Activated gamma-delta T cell treated with anti-CD3 and anti-CD28 coated beads, Interleukin-2, amount 50 U/mL, for 16 hours (primary cell): Measurements from ENCODE around the gene GLT8D2.

ENCODE experiments used
- DNase-seq: peaks from one replicate; pipeline ENCODE4 v3.0.0-alpha.2; 2020; ENCODE audit warnings: low read depth

Gene GLT8D2, protein sequence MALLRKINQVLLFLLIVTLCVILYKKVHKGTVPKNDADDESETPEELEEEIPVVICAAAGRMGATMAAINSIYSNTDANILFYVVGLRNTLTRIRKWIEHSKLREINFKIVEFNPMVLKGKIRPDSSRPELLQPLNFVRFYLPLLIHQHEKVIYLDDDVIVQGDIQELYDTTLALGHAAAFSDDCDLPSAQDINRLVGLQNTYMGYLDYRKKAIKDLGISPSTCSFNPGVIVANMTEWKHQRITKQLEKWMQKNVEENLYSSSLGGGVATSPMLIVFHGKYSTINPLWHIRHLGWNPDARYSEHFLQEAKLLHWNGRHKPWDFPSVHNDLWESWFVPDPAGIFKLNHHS

DNA sequence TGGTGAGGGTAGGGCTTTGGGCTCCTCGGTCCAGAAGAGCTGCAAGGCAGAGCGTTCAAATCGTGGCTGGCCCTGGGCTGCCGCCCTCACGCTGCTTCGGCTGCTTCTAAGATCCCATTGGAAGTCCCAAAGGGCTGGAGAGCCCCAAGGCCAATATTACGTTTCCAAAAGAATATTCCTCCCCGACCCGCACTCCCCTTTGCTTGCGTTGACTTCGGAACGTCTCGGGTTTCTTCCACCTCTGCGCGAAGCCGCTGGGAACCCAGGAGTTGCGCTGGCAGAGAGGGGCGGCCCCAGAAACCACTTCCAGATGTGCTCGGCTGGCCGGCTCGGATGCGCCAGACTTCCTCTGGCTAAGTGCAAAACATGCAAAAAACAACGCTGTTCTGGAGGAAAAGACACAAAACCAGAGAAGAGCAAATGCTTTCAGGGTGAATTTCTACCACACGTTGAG lies at the start of gene GLT8D2:
Gene GLT8D2 (minus strand): TSS at position 285 of the 454 bp plus-strand sequence. CDS start 30,539 bp downstream, outside the sequence.
- DNase-seq: no peak

DNA sequence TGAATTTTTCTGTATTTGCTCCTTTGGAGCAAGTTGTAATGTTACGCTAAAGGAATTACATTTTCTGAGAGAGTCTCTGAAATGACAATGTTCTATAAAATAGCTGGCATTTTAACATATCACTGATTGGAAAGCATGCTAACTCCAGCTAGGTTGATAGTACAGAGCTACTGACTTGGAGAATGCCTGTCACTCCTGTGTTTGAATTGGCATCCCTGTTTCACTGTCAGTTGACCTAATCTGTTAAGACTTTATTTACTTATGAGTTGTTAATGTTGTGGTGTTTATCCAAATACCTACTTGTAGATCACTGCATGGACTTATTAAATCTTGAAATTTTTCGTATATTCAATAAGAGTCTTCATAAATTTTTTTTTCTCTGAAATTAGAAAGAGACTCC lies 48.0 kb upstream of the GLT8D2 start:
- DNase-seq: no peak

DNA sequence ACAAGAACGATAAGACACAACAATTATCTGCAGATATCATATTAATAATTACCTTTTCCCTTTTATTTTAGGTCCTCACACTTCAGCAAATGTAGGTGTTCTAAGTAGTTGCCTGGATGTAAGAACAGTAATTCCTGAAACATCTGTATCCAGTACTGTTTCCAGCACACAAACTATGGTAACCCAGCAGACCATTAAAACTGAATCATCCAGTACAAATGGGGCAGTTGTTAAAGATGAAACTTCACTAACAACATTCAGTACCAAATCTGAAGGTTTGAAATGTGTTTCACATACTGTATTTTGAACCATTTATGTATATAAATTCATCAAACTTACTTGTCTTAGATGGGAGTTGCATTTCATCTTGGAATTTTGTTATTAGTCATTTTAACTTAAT lies 45.3 kb upstream of the GLT8D2 start:
- no peak for DNase-seq

DNA sequence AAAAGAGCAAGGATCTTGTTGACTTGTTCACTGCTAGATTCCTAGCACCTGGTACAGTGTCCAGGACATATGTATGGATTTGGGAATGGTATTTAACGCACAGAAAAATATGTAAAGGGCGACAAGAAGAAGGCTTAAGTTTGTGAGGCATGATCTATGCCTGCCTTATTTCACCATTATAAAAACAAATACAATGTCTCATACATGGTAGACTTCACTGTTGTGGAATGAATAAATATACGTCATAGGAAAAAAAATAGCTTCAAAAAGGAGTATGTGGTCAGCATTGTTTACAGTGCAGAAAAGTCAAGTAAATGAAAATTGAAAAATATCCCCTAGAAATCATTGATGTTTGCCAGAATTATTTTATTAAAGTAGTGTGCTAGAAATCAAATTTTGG lies 44.3 kb upstream of the GLT8D2 start:
- DNase-seq: no peak

DNA sequence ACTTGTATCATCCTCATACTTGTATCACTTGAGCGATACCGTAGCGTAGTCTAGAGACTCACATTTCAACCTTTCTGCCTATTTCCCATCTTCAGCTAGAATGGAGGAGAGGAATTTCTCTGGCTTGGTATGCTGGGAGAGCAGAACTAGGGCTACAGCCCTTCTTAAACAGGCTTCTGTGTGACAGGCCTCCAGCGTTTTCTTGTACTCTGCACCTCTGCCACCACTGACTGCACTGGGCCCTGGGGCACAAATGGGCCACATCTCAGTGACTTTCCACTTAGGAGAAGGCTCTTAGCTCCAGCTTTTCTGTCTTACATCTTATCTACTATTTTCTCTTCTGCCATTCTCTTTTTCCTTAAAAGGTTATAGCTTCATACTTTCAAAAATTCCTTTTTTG lies 41.1 kb upstream of the GLT8D2 start:
- no peak for DNase-seq

DNA sequence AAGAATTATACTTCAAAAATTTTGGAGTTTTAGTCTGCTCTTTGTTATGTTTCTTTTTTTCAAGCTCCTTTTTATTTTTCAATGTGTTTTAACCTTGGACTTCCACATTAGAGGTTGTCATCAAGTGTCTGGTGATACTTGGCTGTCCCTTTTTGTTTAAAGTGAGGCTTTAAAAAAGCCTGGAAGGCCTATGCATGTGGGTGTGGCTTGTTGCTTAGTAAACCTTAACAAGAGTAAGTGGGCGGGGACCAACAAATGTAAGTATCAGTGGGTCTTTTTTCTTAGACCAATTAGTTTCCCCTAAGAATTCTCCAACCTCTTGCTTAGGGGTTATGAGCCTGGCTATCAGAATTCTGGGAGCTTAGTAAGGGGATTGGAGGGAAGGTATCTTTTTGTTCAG lies 40.7 kb upstream of the GLT8D2 start:
- no peak for DNase-seq

DNA sequence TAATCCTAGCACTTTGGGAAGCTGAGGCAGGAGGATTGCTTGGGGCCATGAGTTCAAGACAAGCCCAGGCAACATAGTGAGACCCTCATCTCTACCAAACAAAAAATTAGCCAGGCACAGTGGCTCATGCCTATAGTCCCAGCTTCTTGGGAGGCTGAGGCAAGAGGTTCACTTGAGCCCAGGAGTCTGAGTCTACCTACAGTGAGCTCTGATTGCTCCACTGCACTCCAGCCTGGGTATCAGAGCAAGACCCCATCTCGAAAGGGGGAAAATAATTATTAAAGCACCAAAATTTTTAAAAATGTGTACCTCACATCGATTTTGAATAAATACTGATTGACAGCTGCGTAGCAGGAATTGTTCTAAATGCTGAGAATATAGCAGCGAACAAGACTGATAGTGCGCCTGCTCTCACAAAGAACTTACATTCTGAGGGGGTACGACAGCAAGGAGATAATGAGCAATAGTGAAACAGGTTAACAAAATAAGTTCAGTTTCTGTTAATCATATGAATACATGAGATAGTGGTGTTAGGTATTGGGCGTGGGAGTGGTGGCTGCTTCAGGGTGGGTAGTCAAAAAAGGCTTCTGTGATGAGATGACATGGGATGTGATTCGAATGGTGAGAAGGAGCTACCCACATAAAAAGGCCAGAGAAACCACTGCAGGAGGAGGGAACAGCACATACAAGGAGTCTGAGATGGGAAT lies 33.9 kb upstream of the GLT8D2 start:
- no peak for DNase-seq

DNA sequence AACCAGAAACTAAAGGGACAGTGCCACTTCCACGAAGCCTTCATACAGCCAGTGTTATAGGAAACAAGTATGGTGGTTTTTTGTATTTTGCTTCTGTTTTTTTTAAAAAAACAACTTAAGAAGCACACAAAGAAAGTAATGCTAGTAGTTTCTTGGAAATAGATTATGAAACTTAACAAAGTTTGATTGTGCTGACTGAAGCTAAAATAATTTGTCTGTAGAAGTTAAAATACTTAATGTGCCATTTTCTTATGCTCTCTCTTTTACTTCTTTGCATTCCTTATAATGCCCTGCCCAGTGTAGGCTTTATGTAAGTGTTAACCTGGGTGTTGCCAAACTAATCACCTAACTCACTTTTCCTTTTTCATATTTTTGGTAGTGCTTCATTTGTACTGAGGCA lies 30.8 kb upstream of the GLT8D2 start:
- no peak for DNase-seq

DNA sequence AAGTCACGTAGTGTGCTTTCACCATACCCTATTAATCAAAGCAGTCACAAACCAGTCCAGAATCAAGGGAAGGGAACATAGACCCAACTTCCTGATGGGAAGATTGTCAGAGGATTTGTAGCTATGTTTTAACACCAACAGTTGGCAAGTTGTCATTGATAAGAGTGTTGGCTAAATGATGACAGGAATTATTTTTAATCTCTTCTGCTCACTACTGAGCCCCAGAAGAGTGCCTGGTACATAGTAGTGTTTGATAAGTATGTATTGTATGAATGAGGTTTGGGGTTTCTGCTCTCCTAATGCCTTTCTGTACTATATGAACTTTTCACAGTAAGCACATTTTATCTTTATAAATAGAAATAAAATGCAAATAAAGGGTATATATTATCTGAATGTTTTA lies 29.0 kb upstream of the GLT8D2 start:
- DNase-seq: no peak

DNA sequence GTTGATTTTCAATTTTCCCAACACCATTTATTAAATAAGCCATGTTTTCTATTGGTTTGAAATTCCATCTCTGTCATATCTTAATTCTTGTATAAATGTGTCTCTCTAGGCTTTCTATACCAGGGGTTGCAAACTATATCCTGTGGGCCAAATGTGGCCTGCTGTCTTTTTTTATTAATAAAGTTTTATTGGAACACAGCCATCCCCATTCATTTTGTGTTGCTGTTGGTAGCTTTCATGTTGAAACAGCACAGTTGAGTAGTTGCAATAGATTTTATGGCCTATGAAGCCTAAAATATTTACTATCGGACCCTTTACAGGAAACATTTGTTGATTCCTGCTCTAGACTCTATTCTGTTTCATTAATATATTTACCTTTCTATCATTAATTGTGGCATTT lies 23.7 kb upstream of the GLT8D2 start:
- DNase-seq: no peak

DNA sequence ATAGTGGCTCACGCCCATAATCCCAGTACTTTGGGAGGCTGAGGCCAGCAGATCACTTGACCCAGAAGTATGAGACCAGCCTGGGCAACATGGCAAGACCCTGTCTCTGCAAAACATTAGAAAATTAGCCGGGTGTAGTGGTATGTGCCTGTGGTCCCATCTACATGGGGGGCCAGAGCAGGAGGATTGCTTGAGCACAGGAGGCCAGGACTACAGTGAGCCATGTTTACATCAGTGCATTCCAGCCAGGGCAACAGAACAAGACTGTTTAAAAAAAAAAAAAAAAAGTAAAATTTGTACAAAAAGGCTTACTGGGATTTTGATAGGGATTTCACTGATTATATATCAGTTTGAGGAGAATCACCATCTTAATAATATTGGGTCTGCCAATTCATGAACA lies 22.1 kb upstream of the GLT8D2 start:
- DNase-seq: no peak

DNA sequence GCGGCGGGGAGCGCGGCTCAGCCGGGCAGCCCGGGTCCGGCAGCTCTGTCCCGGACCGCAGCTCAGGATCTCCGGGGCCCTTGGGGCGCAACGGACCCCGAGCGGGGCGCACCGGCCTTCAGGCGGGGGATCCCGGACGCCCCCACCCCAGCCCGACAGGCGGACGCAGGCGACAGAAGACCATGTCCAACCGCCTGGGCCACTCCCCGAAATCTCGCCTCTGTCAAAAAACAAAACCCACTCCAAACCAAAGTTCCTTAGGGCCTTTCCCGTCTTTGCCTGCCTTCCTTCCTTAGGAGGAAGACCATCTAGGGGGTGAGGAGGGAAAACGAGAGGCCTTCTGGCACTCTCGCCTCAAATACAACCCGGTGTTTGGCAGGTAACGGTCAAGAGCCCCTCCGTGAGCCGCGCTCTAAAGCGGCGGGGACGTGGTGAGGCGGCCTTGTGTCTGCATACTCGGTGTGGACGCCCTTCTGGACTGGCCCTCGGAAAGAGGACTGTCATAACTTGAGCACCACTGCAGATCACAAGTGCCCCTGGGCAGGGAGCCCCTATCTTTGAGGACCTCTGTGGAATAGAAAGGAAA lies 14.9 kb upstream of the GLT8D2 start:
- DNase-seq: no peak

DNA sequence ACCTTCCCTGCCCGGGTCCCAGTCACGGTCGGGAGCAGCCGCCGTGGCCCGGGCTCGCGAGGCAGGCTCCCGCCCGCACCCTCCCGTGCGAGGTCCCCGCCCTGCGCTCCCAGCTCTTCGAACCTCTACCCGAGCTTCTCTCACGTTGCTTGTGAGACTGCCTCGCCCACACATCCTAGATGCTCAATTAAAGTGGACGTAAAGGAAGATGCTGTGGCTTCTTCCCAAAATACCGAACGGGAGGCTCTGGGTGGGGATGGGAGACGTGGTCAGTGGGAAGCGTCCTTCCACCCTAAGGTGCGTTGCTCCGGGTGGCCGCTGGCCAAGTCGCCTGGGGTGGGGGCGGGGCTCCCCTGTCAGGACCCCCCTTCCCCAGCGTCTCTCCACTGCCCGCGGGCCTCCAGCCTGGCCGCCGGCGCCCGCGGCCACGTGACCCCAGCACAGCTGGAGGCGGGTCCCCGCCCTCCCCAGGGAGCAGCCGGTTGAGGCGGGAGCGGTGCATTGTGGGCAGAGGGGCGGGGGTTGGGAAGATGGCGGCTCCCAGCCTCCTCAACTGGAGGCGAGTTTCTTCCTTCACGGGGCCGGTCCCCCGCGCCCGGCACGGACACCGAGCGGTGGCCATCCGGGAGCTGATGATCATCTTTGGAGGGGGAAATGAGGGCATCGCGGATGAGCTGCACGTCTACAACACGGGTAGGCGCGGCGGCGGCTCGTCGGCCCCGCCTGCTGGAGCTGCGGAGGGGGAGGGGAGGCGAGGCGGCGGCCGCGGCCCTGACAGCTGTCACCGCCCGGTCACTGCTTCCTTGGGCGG lies 14.2 kb upstream of the GLT8D2 start, which contains the start of gene HCFC2:
Gene HCFC2 (plus strand): TSS at position 501 of the 811 bp plus-strand sequence. CDS start 30 bp downstream, at position 531.
- peak; percentile 85 for DNase-seq

DNA sequence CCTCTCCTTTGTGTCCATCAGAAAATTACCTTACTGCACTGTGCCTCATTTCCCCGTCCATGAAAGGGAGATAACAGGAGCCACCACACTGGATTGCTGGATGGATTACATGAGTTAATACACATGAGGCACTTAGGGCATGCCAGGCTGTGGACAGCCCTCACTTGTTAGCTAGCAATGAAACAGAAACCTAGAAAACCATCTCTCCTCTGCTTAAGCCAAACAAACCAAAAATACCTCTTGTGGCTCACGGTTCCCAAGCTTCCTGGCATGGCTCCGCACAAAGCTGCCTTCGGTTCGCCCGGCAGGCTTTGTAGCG lies 13.7 kb upstream of the GLT8D2 start:
- peak; percentile 7 for DNase-seq

DNA sequence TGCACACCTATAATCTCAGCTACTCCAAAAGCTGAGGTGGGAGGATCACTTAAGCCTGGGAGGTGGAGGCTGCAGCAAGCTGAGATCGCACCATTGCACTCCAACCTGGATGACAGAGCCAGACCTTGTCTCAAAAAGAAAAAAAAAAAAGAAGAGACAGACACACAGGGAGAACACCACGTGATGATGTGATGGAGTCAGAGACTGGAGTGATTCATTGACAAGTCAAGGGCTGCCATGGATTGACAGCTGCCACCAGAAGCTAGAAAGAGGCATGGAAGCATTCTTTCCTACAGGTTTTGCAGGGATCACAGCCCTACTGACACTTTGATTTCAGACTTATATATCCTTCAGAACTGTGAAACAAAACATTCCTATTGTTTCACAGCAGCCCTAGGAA lies 10.8 kb upstream of the GLT8D2 start:
- DNase-seq: no peak

DNA sequence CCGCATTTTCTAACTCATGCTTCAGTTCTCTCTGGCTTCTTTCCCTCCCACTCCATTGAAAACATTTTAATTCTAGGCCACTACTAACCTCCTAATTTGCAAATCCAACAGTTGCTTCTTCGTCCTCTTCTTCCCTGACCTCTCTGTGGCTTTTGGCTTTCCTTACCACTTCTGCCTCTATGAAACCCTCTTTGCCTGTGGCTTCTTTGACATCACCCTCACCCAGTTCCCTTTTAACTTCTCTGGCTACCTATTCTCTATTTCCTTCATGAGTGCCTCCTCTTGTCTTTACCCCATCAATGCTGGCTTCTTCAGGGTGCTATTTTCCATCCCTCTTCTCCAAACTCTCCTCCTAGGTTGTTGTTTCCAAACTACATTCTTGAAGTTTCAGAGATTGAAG lies 10.0 kb upstream of the GLT8D2 start:
- DNase-seq: no peak

DNA sequence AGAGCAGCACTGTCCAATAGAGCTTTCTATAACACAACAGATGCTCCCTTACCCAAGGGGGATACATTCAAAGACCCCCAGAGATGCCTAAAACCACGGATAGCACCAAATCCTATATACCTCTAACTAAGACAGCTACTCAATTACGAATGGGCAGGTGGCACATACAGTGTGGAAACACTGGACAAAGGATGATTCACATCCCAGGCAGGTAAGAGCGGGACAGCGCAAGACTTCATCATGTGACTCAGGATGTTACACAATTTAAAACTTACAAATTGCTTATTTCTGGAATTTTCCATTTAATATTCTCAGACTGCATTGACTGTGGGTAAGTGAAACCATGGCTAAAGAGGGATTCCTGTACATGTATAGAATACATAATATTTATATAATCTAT lies 8.8 kb upstream of the GLT8D2 start:
- no peak for DNase-seq

DNA sequence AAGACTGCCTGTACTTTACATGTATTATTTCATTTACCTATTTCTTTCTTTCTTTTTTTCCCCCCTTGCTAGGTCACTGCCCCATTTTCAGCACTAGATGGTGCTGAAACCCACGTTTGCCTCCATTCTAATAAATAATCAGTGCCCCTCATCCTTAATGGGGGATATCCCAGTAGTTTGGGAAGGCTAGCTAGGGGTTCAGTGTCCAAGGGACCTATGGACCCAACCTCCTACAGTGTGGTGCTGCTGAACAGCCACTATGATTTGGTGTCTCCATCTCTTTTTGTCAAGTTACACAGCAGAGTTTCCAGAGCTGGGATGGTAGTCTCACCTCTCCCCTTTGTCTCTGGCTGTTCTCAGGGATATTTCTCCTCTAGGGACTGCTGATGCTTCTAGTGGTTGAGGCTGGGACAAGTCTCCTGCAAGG lies 7.8 kb upstream of the GLT8D2 start:
- DNase-seq: no peak

DNA sequence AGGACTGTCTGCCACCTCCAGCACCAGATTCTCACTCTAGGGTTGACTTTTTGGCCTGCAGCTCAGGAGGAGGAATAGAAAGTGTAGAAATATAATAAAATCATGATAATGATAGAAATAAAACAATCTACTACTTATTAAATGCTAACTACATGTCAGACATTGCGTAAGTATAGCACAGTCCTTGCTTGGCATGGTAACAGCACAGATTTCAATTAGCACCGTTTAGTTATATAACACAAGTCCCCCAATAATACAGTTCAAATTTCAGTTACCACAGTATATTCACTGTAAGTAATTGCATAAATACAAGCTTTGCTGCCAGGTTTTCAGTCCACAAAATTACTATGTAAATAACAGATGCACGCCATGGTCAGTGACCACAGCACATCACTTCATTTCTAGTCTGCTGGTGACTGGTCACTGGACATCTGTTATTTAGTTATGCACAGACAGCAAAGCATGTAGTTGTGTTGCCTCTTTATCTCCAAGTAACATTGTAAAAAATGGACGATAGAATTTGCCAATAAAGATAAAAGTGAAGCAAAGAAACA lies 6.5 kb upstream of the GLT8D2 start:
- no peak for DNase-seq

DNA sequence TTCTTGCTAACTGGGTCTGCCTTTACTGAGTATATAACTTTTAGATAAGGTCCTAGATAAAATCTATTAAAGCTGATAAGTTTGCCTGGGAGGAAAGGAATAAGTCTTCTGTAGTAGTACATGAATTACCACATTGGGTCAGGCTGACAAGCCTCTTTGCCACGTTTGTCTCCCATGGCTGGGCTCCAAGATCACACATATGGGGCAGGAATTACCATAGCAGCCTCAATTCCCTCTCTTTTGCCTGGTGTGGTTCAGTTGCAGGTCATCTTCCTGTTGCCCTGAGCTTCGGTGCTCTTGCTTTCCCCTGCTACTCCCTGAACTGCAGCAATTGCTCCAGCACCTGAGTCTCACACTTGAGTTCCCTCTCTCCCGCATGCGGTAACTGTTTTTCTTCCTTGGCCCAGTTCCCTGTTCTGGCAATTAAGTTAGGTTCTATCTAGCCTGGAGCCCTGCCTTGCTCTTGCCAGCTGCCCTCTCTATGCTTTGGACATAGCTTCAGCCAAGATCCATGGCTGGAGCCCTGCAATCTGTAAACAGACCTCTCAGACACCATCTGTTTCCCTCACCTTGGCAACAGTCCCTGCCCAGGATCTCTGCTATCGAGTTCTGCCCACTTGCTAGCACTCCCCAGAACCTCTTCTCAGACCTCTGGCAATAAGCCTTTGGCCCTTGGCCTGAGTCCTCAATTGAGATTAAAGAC lies 5.8 kb upstream of the GLT8D2 start:
- no peak for DNase-seq

DNA sequence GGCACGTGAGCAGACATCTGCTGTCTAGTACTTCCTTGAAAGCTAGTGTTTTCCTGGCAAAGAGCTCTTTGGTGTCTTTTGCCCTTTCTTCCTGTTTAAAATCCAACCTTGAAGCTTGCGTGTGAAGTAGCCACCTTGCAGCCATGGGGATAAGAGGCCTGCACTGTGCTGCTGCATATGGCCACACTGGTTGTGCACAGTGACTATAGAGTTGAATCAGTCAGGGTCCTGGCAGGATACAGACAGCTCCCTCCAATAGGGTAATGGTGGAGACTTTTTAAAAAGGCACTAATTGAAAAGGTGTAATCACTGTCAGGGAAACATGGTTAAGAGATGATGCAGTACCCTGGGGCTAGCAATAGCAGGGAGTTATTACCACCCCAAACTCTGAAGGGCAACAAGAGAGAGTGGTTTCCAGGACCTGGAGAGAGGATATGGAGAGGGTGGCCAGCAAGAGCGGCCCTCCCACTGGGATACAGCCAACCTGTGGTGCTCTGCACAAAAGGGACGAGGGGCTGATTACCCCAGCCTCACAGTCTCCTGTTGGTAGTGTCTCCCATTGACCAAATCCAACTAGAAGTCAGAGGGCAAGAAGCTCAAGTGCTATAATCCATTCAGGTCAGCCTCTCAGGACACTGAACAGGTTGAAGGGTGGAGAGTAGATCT lies 4.8 kb upstream of the GLT8D2 start:
- no peak for DNase-seq
